Stimulated activated CD4-positive, alpha-beta T cell treated with anti-CD3 and anti-CD28 coated beads, Interleukin-15, amount 100 ng/mL, for 1 hour (primary cell): ENCODE results near the gene KRTAP10-9.
"Not testable (repeated sequence)": the region's sequence is repeated elsewhere in the genome, so short reads cannot be mapped to it uniquely, and the experiment has no call there.

ENCODE experiments used
- DNase-seq, 2 donors: peaks; one replicate each; pipeline ENCODE4 v3.0.0-alpha.2; 2020; ENCODE audit warnings: low read depth in 1 of 2, low spot score in 1 of 2

The KRTAP10-9 gene

DNA sequence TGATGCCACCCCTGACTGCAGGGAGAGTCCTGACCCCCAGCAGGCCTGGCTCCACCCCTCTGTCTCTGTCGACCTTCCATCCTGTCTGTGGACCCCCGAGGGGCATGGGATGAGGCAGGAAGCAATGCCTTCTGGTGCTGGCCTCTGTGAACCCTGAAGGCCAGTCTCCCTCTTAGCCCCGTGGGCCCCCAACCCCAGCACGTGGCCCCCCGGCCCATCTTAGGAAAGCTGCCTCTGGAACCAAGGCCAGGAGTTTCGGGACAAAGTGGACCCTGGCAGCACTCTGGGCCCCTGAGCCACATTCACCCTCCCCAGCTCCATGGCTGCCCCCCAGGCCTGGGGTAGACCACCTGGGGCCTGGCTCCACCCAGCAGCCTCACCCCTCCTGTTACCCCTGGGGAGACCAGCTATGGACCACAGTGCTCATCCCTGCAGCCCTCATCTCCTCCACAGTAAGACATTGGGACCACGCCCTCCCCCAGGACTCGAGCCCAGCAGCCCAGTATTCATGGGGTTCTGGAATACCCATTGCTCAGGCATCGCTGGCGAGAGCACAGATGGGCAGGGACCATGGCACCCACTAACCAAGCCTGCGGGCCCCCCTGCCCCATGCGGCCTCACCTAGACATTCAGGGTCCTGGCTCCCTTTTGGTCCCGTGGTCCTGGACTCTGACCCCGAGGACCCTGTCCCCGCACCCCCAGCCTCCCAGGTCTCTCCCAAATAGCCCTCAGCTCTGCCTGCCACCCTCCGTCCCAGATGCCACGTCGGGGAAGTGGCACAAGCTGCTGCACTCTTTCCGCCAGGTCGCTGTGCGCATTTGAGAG lies 11.8 kb downstream of the KRTAP10-9 start:
- DNase-seq: not testable (repeated sequence)

DNA sequence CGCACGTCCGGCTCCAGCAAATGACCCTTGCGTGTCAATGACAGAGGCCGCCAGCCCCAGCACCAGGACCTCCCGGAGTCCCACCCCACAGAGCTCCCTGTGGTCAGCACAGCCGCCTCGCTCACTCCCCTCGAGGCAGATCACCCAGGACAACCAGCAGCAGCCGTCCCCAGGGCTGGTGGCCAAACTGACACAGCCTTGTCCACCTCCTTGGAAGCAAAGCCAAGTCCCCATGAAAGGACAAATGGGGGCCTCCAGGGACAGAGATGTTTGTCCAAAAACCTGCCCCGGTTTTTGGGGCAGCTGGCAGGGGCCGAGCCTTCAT lies 12.4 kb downstream of the KRTAP10-9 start:
- no peak for DNase-seq

DNA sequence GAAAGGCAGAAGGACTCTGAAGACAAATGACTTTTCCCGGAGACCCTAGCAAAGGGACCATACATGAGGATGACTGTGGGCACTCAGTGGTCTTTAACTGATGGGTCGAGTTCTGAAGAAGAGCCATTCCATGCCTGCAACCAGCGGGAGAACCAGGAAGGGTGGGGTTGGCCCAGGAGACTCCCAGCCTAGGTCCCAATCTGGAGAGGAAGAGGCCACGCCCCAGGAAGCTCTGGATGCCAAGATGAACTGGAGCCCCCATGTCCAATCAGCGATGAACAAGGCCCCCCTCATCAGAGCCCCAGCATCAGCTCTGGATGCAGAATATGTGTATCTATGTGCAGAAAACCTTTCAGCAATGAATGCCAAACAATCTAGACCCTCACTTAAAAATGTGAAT lies 13.9 kb downstream of the KRTAP10-9 start:
- DNase-seq: no peak

DNA sequence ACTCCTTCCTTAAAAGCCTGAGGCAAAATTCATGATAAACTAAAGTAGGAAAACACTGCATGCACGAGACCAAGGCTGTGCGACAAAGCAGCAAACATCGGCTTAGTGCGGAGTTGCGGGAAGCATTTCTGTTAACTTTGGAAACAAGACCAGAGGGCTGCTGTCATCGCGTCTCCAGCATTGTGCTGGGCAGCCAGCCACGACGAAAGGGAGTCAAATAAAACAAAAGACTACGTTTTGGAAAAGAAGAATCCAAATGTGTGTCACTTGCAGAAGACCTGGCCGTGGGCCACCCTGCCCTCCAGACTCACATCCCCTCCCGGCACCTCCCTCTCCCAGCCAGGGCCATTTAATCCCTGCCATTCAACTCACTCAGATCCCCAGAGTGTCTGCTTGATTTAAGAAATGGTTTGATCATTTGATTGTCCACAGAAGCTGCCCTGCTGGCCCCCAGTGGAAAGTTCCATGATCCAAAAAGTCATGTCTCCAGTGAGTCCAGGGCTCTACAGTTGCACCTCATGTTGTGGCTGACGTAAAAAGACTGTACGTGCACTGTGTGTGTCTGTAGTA lies 16.9 kb downstream of the KRTAP10-9 start:
- DNase-seq: no peak

GRCh38 chr21:44644878-44645277 lies 18.0 kb downstream of the KRTAP10-9 start:
- no peak for DNase-seq

GRCh38 chr21:44646366-44647221 lies 19.7 kb downstream of the KRTAP10-9 start, which contains the start of gene KRTAP10-11:
TSS of gene KRTAP10-11 (plus strand) at chr21:44646414. CDS start at chr21:44646459, 45 bp downstream.
- DNase-seq: not testable (repeated sequence)

DNA sequence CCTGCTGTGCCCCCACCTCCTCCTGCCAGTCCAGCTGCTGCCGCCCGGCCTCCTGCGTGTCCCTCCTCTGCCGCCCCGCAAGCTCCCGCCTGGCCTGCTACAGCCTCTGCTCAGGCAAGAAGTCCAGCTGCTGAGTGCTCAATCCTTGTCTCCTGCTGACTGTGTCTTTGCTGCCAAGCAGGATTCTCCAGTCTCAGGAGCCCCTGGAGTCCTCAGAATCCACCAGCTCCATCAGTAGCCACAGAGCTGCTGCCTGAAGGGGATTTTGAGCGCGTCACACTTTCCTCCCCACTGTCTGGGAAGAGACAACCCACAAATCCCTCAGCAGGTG lies 20.3 kb downstream of the KRTAP10-9 start:
- no peak for DNase-seq

DNA sequence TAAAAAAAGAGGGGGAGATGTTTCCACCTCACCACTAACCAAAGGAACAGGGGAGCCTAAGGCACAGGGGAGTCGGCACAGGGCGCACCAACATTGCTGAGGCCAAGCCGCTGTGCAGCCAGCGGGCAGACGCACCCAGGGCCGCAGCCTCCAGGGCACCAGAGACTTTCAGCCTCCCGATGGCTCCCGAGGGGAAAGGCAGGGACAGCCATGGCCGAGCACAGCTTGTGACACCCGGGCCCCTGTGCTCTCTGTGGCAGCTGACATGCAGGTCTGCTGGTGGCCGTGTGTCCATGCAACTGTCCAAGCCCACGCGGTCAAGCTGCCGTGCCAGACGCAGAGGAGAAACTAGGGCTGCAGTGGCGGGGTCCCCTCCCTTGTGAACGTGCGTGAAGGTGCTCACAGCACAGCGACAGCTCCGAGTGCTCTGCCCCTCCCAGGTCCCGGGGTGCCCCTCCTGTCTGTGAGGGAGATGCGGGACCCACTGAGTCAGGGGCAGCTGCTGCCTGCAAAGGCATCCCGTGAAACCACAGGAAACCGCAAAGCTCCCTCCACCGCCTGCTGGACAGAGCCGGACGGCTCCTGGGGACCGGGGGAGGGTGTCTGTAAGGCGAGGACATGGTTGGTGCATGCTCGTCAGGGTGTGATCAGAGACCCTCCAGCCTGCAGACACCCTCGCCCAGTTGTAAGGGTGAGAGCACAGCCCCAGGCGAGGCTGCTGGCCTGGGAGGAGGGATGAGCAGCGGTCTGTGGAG lies 21.8 kb downstream of the KRTAP10-9 start:
- no peak for DNase-seq

DNA sequence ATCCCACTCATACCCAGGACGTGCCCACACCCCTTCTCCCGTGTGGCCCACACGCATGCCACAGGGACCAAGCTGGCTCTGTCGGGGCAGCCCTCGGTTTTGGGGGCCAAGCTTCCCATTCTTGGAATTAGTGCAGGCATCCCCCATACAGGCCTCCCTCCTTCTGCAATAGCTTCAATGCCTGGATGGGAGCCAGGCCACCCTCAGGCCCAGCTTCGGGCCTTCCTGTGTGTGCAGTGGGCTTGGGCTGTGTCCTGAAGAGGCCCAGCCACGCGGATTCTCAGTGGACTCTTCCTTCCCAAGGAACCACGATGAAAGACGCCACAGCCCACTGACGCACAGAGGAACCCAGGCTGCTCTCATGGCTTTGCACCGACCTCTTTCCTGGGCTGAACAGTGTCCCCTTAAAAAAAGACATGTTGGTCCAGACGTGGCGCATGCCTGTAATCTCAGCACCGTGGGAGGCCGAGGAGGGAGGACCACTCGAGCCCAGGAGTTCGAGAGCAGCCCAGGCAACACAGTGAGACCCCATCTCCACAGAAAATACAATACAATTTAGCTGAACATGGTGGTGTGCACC lies 22.7 kb downstream of the KRTAP10-9 start:
- no peak for DNase-seq

DNA sequence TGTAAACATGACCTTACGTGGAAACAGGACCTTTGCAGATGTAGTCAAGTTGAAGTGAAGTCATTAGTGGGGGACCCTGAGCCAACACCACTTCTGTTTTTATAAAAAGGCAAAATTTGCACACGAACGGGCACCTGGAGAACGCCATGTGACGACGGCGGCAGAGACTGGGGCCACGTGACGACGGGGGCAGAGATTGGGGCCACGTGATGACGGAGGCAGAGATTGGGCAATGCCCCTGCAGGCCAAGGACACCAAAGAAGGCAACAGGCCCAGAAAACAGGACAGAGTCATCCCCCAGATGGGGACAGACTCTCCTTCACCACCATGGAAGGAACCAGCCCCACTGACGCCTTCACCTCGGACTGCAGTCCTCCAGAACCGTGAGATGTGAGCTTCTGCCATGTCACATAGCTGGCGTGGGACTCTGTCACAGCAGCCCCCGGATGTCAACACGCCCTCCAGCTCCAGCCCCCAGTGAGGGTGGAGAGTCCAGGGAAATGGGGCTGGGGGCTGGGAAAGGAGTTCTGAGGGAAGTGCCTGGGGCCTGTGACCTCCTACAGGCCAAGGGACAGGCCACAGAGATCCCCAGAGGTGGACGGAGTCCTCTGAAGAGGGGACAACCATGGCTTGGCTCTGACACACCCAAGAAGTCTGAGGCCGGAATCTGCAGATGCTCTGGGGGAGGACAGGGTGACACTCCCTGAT lies 23.5 kb downstream of the KRTAP10-9 start:
- no peak for DNase-seq

- no peak for DNase-seq
Observed at GRCh38 chr21:44650973-44651675, 24.2 kb downstream of the KRTAP10-9 start.

DNA sequence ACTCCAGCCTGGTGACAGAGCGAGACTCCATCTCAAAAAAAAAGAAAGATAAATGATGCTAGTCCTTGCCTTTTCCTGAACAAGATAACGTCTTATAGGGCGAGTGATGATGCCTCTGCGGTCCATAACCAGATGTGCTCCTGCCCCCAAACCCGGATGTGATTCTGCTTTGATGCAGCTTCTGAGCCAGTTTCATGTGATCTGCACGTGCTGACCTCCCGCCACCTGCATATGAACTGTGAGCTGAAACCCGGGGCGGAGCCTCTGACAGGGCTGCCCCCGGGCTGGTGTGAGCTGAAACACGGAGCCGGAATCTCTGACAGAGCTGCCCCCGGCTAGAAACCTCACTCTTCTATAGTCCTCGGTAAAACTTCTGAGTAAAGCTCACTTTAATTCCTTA lies 26.2 kb downstream of the KRTAP10-9 start:
- DNase-seq: no peak

- peak in 1 of 2 donors; percentile 35 for DNase-seq
Observed at GRCh38 chr21:44653656-44654575, 27.0 kb downstream of the KRTAP10-9 start.

- DNase-seq: no peak
Observed at GRCh38 chr21:44654576-44655175, 27.8 kb downstream of the KRTAP10-9 start, which contains the start of gene KRTAP12-4. TSS of gene KRTAP12-4 (minus strand) at chr21:44654659. CDS start at chr21:44654614, 45 bp downstream.

DNA sequence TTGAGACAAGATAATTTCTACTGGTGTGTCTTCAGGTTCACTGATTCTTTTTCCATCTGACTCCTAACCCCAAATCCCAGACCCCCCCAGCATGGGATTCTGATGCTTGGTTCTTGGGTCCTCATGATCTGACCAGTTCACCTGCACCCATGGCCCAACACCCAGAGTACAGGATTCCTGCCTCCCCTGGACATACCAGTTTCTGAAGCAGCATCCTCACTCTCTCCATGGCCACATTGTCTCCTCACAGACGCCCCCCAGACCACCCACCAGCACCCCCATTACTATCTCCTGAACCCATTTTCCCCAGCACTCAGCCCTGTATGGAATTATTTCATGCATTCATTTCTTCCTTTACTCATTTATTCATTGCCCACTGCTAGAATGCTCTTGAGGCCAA lies 30.0 kb downstream of the KRTAP10-9 start:
- DNase-seq: no peak

- DNase-seq: no peak
Observed at GRCh38 chr21:44657635-44658540, 31.0 kb downstream of the KRTAP10-9 start, which contains the start of gene KRTAP12-3. TSS of gene KRTAP12-3 (plus strand) at chr21:44657932. CDS start at chr21:44657980, 48 bp downstream.

DNA sequence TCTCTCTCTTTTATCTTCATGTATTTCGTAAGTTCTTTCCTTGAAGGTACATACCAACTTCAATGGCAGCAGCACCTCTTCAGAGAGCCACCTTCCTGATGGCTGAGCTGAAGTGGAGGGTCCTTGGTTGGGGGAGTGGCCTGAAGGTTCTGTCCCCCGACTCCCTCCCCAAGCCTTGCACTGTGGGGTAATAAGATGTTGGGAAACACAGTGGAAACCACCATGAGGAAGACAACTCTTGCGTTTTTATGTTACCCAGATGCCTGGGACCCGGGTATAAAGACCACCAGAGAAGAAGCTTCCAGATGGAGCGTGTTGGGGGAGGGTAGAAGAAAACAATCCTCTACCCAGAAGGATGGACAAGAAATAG lies 31.6 kb downstream of the KRTAP10-9 start:
- DNase-seq: no peak
